H9 (cell line): ENCODE results near the gene OR9G1. TPM values are rescaled to one million over a fixed set of nuclear protein-coding genes. Genes with fewer than 3 reads are reported as not detected.

Experiments used
- DNase-seq: peaks from one replicate; pipeline ENCODE4 v3.0.0-alpha.2; 2017
- H2AFZ ChIP-seq: one replicate; pipeline ENCODE4 v1.6.1; 2013; ENCODE audit warnings: mild to moderate bottlenecking, low read length, control low read depth, moderate library complexity
- H2AK5ac ChIP-seq: 2 replicates; pipeline ENCODE4 v1.6.1; 2013; ENCODE audit warnings: low read length, control low read depth, mixed read lengths; ENCODE audit not compliant: insufficient read length
- H2BK120ac ChIP-seq: one replicate; pipeline ENCODE4 v1.6.1; 2013; ENCODE audit warnings: low read depth, mild to moderate bottlenecking, low read length, control low read depth, inconsistent platforms; ENCODE audit not compliant: poor library complexity, severe bottlenecking
- H2BK12ac ChIP-seq: 2 replicates; pipeline ENCODE4 v1.6.1; 2013; ENCODE audit warnings: low read length, control low read depth, mixed read lengths, low read depth; ENCODE audit not compliant: insufficient read length
- H2BK15ac ChIP-seq: 2 replicates; pipeline ENCODE4 v1.6.1; 2013; ENCODE audit warnings: low read depth, low read length, control low read depth
- H2BK20ac ChIP-seq: one replicate; pipeline ENCODE4 v1.6.1; 2013; ENCODE audit warnings: low read depth, mild to moderate bottlenecking, low read length, control low read depth, inconsistent platforms; ENCODE audit not compliant: poor library complexity, severe bottlenecking
- H2BK5ac ChIP-seq: 2 replicates; pipeline ENCODE4 v1.6.1; 2013; ENCODE audit warnings: low read length, control low read depth, mixed read lengths; ENCODE audit not compliant: insufficient read length
- H3K14ac ChIP-seq: 2 replicates; pipeline ENCODE4 v1.6.1; 2013; ENCODE audit warnings: low read length, control low read depth; ENCODE audit not compliant: insufficient read depth
- H3K18ac ChIP-seq: 2 replicates; pipeline ENCODE4 v1.6.1; 2013; ENCODE audit warnings: low read depth, mild to moderate bottlenecking, mixed read lengths, low read length, control low read depth; ENCODE audit not compliant: insufficient read length
- H3K23ac ChIP-seq: 2 replicates; pipeline ENCODE4 v1.6.1; 2013; ENCODE audit warnings: low read length, control low read depth, mixed read lengths, low read depth; ENCODE audit not compliant: insufficient read length
- H3K23me2 ChIP-seq: 2 replicates; pipeline ENCODE4 v1.6.1; 2013; ENCODE audit warnings: low read depth, mild to moderate bottlenecking, mixed read lengths, low read length, control low read depth; ENCODE audit not compliant: insufficient read length, poor library complexity, severe bottlenecking
- H3K27ac ChIP-seq: 2 replicates; pipeline ENCODE4 v1.5.1; 2013; ENCODE audit warnings: low read length, control low read depth, mixed read lengths, low read depth; ENCODE audit not compliant: insufficient read length
- H3K27me3 ChIP-seq: 2 replicates; pipeline ENCODE4 v1.6.1; 2013; ENCODE audit warnings: low read length, control low read depth, inconsistent platforms; ENCODE audit not compliant: insufficient read depth
- H3K4ac ChIP-seq: 2 replicates; pipeline ENCODE4 v1.6.1; 2013; ENCODE audit warnings: low read depth, mild to moderate bottlenecking, control low read depth, inconsistent platforms, low read length, moderate library complexity
- H3K4me1 ChIP-seq: 2 replicates; pipeline ENCODE4 v1.6.1; 2013; ENCODE audit warnings: low read length, control low read depth, inconsistent platforms; ENCODE audit not compliant: insufficient read depth
- H3K4me2 ChIP-seq: 2 replicates; pipeline ENCODE4 v1.6.1; 2013; ENCODE audit warnings: low read length, control low read depth, mixed read lengths; ENCODE audit not compliant: insufficient read length, insufficient read depth
- H3K56ac ChIP-seq: 2 replicates; pipeline ENCODE4 v1.6.1; 2013; ENCODE audit warnings: low read depth, mild to moderate bottlenecking, mixed read lengths, low read length, control low read depth; ENCODE audit not compliant: insufficient read length
- H3K79me1 ChIP-seq: 2 replicates; pipeline ENCODE4 v1.6.1; 2013; ENCODE audit warnings: low read depth, mild to moderate bottlenecking, moderate library complexity, low read length, control low read depth, inconsistent platforms; ENCODE audit not compliant: insufficient read depth, poor library complexity, severe bottlenecking
- H3K79me2 ChIP-seq: 2 replicates; pipeline ENCODE4 v1.6.1; 2013; ENCODE audit warnings: low read length, control low read depth, inconsistent platforms; ENCODE audit not compliant: insufficient read depth
- H3K9ac ChIP-seq: 2 replicates; pipeline ENCODE4 v1.6.1; 2013; ENCODE audit warnings: low read length, control low read depth, mixed read lengths; ENCODE audit not compliant: insufficient read length; ENCODE audit errors: extremely low read depth
- H3K9me3 ChIP-seq: one replicate; pipeline ENCODE4 v1.6.1; 2013; ENCODE audit warnings: low read depth, low read length, inconsistent platforms; ENCODE audit not compliant: control insufficient read depth
- H3T11ph ChIP-seq: one replicate; pipeline ENCODE4 v1.6.1; 2013; ENCODE audit warnings: mild to moderate bottlenecking, low read length, control low read depth, inconsistent platforms
- H4K20me1 ChIP-seq: one replicate; pipeline ENCODE4 v1.6.1; 2013; ENCODE audit not compliant: control insufficient read depth, insufficient read length, insufficient read depth
- H4K5ac ChIP-seq: 2 replicates; pipeline ENCODE4 v1.6.1; 2013; ENCODE audit warnings: low read depth, mild to moderate bottlenecking, mixed read lengths, low read length, control low read depth; ENCODE audit not compliant: insufficient read length
- H4K8ac ChIP-seq: replicated peaks from 2 replicates; pipeline ENCODE4 v1.6.1; 2013; ENCODE audit warnings: low read length, control low read depth, mixed read lengths, low read depth; ENCODE audit not compliant: insufficient read length
- H4K91ac ChIP-seq: 2 replicates; pipeline ENCODE4 v1.6.1; 2013; ENCODE audit warnings: low read depth, mild to moderate bottlenecking, moderate library complexity, mixed read lengths, low read length, control low read depth; ENCODE audit not compliant: insufficient read length
- H3K27ac Mint-ChIP-seq, 3 experiments: 2 replicates in 2 of 3; 3 replicates in 1 of 3; pipeline ENCODE4 v1.8.0; 2020 to 2021; ENCODE audit warnings: mixed read lengths in 3 of 3, mild to moderate bottlenecking in 1 of 3, moderate library complexity in 1 of 3
- H3K27me3 Mint-ChIP-seq: 2 replicates; pipeline ENCODE4 v1.8.0; 2021; ENCODE audit warnings: low read depth, mild to moderate bottlenecking, moderate library complexity, mixed read lengths
- H3K36me3 Mint-ChIP-seq, 3 experiments: 2 replicates in 2 of 3; 3 replicates in 1 of 3; pipeline ENCODE4 v1.8.0; 2020 to 2021; ENCODE audit warnings: low read depth in 3 of 3, mixed read lengths in 3 of 3; ENCODE audit not compliant: insufficient read depth in 1 of 3
- H3K4me1 Mint-ChIP-seq, 2 experiments: 2 replicates each; pipeline ENCODE4 v1.8.0; 2020; ENCODE audit warnings: mixed read lengths in 2 of 2
- H3K4me3 Mint-ChIP-seq, 2 experiments: 2 replicates in 1 of 2; 3 replicates in 1 of 2; pipeline ENCODE4 v1.8.0; 2020 to 2021; ENCODE audit warnings: mild to moderate bottlenecking in 2 of 2, mixed read lengths in 2 of 2, moderate library complexity in 1 of 2
- H3K9me3 Mint-ChIP-seq, 2 experiments: 2 replicates in 1 of 2; 3 replicates in 1 of 2; pipeline ENCODE4 v1.8.0; 2020; ENCODE audit warnings: mild to moderate bottlenecking in 2 of 2, mixed read lengths in 2 of 2, moderate library complexity in 1 of 2
- CTCF ChIP-seq: fragments of 200-600 bp; sonication (generic); conservative IDR thresholded peaks from 3 replicates; pipeline ENCODE4 v1.8.0; 2021; ENCODE audit warnings: antibody characterized with exemption, mild to moderate bottlenecking
- WGBS: extraction: QIAGEN DNeasy Blood & Tissue Kit; methylation state at CpG from one replicate; pipeline ENCODE4 v1.1.7; 2013; ENCODE audit warnings: missing lambda C conversion rate, low lambda C conversion rate, mixed read lengths; ENCODE audit not compliant: insufficient read length; ENCODE audit errors: extremely low coverage; 5-methylcytosine and 5-hydroxymethylcytosine counted together
- total RNA-seq: library from RNA; stranded (reverse); gene quantifications from 2 replicates; pipeline ENCODE4 v1.2.1, GENCODE V29; 2021

Gene OR9G1
- total RNA-seq, 1 experiment from 2014 or later = not detected

- Mint-ChIP-seq H3K9me3 (peaks cover 17 to 32% of the 10 kb centered on the region in 2 experiments; a peak in 4 of 5 replicates), H3K4me1 (peaks cover 12 to 22% of the 10 kb centered on the region in 2 experiments; a peak in 3 of 4 replicates), H3K27ac (0 out of 7 replicates have a peak overlapping the region, but pooled peaks of 1 of the 3 experiments have one; percentile 27), H3K4me3 (no peak overlapping the region), H3K27me3 (no peaks in the 10 kb centered on the region), H3K36me3 (peaks cover 6 to 26% (median 13%) of the 10 kb centered on the region in 3 experiments; a peak in 6 of 7 replicates)
- Histone ChIP-seq H4K5ac (no peak overlapping the region), H3K4ac (no peak overlapping the region), H3K4me2 (no peak overlapping the region), H3K18ac (no peak overlapping the region), H4K20me1 (no peaks in the 10 kb centered on the region), H2AFZ (no peak overlapping the region), H2BK20ac (no peak overlapping the region), H3K9ac (no peak overlapping the region), H4K8ac (no peak overlapping the region), H3K4me1 (no peaks in the 10 kb centered on the region), H2AK5ac (no peak overlapping the region), H2BK5ac (no peak overlapping the region), H4K91ac (no peak overlapping the region), H3K14ac (no peak overlapping the region), H2BK120ac (no peak overlapping the region), H3K79me2 (no peaks in the 10 kb centered on the region), H3T11ph (no peak overlapping the region), H3K27me3 (no peaks in the 10 kb centered on the region), H3K23me2 (no peaks in the 10 kb centered on the region), H3K27ac (no peak overlapping the region), H2BK12ac (no peak overlapping the region), H2BK15ac (no peak overlapping the region), H3K79me1 (no peaks in the 10 kb centered on the region), H3K23ac (no peak overlapping the region), H3K9me3 (no peaks in the 10 kb centered on the region), H3K56ac (no peak overlapping the region)
- no CpG with 5 or more reads among the region's 2 CpGs for WGBS
- DNase-seq = no peak
- TF ChIP-seq CTCF = no peak
Observed at GRCh38 chr11:56706486-56706885, 7.6 kb downstream of the OR9G1 start.
